Smooth muscle cell (in vitro differentiated cells): ENCODE results near the gene CRTAP. TPM values are rescaled to one million over a fixed set of nuclear protein-coding genes. Genes with fewer than 3 reads are reported as not detected.
"Not testable (repeated sequence)": the region's sequence is repeated elsewhere in the genome, so short reads cannot be mapped to it uniquely, and the experiment has no call there.

ENCODE experiments used
- DNase-seq: peaks from one replicate; lab custom pipeline; 2025; ENCODE audit not compliant: unreplicated experiment; lab: John Stamatoyannopoulos, UW
- H2AFZ ChIP-seq: fragments of 200-600 bp; sonication (generic); 2 replicates; pipeline ENCODE4 v1.6.0; 2016; ENCODE audit warnings: antibody characterized with exemption, low read depth, mild to moderate bottlenecking
- H3F3A ChIP-seq: fragments of 200-600 bp; sonication (generic); 2 replicates; pipeline ENCODE4 v1.6.0; 2017; ENCODE audit warnings: antibody characterized with exemption, low read depth
- H3K27ac ChIP-seq: fragments of 200-600 bp; sonication (generic); 2 replicates; pipeline ENCODE4 v1.5.1; 2016; ENCODE audit warnings: low read depth, mild to moderate bottlenecking
- H3K27me3 ChIP-seq: fragments of 200-600 bp; sonication (generic); 2 replicates; pipeline ENCODE4 v1.6.1; 2016; ENCODE audit warnings: low read depth, mild to moderate bottlenecking
- H3K36me3 ChIP-seq: fragments of 200-600 bp; sonication (generic); 2 replicates; pipeline ENCODE4 v1.5.1; 2016; ENCODE audit warnings: low read depth
- H3K4me1 ChIP-seq: fragments of 200-600 bp; sonication (generic); 2 replicates; pipeline ENCODE4 v1.5.1; 2016; ENCODE audit warnings: low read depth
- H3K4me2 ChIP-seq: fragments of 200-600 bp; sonication (generic); 2 replicates; pipeline ENCODE4 v1.6.0; 2016; ENCODE audit warnings: mild to moderate bottlenecking
- H3K4me3 ChIP-seq: fragments of 200-600 bp; sonication (generic); 2 replicates; pipeline ENCODE4 v1.5.1; 2016; ENCODE audit warnings: mild to moderate bottlenecking
- H3K79me2 ChIP-seq: fragments of 200-600 bp; sonication (generic); 2 replicates; pipeline ENCODE4 v1.6.0; 2016; ENCODE audit warnings: low read depth, mild to moderate bottlenecking
- H3K9ac ChIP-seq: fragments of 200-600 bp; sonication (generic); 2 replicates; pipeline ENCODE4 v1.6.0; 2016; ENCODE audit warnings: low read depth
- H3K9me3 ChIP-seq: fragments of 200-600 bp; sonication (generic); replicated peaks from 2 replicates; pipeline ENCODE4 v1.5.1; 2016; ENCODE audit warnings: low read depth
- H4K20me1 ChIP-seq: fragments of 200-600 bp; sonication (generic); 2 replicates; pipeline ENCODE4 v1.6.0; 2016; ENCODE audit warnings: low read depth
- WGBS: methylation state at CpG from one replicate; pipeline ENCODE4 v1.1.7; 2016; ENCODE audit warnings: low lambda C conversion rate; 5-methylcytosine and 5-hydroxymethylcytosine counted together
- polyA plus RNA-seq: library from polyadenylated mRNA; unstranded; fragments of >200 nt; fragmentation: Nextera tagmentation; extraction: Ambion mirVana; gene quantifications from 2 replicates; pipeline ENCODE4 v1.2.1, GENCODE V29; 2016
- total RNA-seq: library from RNA; depleted of rRNA; stranded (reverse); fragments of >200 nt; gene quantifications from 2 replicates; pipeline ENCODE4 v1.2.3, GENCODE V29; 2014
- TF ChIP-seq, protein P1 (sequence below): fragments of 200-600 bp; sonication (generic); IDR thresholded peaks from 2 replicates; pipeline ENCODE4 v1.5.1; 2017; ENCODE audit warnings: borderline replicate concordance, mild to moderate bottlenecking, antibody characterized with exemption; ENCODE audit not compliant: insufficient read depth, poor library complexity, severe bottlenecking

Gene CRTAP
- total and polyA plus RNA-seq, 2 experiments from 2014 or later = 195 to 206 TPM

DNA sequence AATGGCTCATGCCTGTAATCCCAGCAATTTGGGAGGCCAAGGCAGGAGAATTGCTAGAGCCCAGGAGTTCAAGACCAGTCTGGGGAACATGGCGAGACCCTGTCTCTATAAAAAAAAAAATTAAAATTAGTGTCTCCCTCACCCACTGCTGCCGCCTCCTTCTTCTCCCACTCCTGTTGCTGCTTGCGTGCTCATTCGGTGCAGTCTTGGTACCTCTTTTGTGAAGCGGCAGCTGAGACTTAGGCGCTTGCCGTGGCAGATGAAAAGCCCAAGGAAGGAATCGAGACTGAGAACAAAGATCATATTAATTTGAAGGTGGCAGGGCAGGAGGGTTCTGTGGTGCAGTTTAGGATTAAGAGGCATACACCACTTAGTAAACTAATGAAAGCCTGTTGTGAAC is 36.9 kb upstream of the CRTAP start:
- Histone ChIP-seq H4K20me1 (peaks cover 66% of the 10 kb centered on the region), H3K27me3 (no peaks in the 10 kb centered on the region), H3K9ac (no peak overlapping the region), H3K4me2 (no peak overlapping the region), H3K9me3 (no peaks in the 10 kb centered on the region), H2AFZ (no peak overlapping the region), H3K79me2 (no peaks in the 10 kb centered on the region), H3K36me3 (no peaks in the 10 kb centered on the region), H3K4me1 (no peaks in the 10 kb centered on the region), H3F3A (no peaks in the 10 kb centered on the region), H3K27ac (no peak overlapping the region), H3K4me3 (no peak overlapping the region)
- DNase-seq = no peak
- TF ChIP-seq, protein P1, sequence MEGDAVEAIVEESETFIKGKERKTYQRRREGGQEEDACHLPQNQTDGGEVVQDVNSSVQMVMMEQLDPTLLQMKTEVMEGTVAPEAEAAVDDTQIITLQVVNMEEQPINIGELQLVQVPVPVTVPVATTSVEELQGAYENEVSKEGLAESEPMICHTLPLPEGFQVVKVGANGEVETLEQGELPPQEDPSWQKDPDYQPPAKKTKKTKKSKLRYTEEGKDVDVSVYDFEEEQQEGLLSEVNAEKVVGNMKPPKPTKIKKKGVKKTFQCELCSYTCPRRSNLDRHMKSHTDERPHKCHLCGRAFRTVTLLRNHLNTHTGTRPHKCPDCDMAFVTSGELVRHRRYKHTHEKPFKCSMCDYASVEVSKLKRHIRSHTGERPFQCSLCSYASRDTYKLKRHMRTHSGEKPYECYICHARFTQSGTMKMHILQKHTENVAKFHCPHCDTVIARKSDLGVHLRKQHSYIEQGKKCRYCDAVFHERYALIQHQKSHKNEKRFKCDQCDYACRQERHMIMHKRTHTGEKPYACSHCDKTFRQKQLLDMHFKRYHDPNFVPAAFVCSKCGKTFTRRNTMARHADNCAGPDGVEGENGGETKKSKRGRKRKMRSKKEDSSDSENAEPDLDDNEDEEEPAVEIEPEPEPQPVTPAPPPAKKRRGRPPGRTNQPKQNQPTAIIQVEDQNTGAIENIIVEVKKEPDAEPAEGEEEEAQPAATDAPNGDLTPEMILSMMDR = no peak
- WGBS = 92% methylated on average over 8 of the region's 8 CpGs

DNA sequence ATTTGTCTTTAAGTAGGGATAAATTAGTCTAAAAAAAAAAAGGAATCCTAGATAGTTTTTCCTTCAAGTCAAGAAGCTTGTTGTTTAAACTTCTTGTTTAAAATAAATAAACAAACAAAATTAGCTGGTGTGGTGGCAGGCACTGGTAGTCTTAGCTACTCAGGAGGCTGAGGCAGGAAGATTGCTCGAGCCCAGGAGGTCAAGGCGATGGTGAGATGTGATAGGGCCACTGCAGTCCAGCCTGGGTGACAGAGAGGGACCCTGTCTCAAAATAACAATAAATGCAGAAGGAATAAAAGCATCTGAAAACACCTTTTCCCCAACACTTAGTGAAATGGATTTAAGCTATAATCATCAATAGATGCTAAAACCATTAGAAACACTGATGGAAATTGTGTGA is 35.8 kb upstream of the CRTAP start:
- Histone ChIP-seq H3K4me3 (no peak overlapping the region), H3F3A (no peaks in the 10 kb centered on the region), H3K27ac (no peak overlapping the region), H3K79me2 (no peaks in the 10 kb centered on the region), H3K4me2 (no peak overlapping the region), H4K20me1 (peaks cover 70% of the 10 kb centered on the region), H3K9me3 (no peaks in the 10 kb centered on the region), H2AFZ (no peak overlapping the region), H3K4me1 (no peaks in the 10 kb centered on the region), H3K9ac (no peak overlapping the region), H3K36me3 (no peaks in the 10 kb centered on the region), H3K27me3 (no peaks in the 10 kb centered on the region)
- WGBS = 98% methylated on average over 2 of the region's 2 CpGs
- no peak for DNase-seq
- TF ChIP-seq, protein P1 = no peak

DNA sequence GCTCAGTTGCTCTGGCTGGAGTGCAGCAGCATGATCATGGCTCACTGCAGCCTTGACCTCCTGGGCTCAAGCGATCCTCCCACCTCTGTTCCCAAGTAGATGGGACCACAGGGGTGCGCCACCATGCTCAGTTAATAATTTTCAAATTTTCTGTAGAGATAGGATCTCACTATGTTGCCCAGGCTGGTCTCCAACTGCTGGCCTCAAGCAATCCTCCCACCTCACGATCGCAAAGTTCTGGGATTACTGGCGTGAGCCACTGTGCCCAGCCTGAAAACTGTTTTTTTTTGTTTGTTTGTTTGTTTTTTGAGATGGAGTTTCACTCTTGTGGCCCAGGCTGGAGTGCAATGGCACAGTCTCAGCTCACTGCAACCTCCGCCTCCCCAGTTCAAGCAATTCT is 34.0 kb upstream of the CRTAP start:
- not testable (repeated sequence) for H3K79me2 ChIP-seq, H3K4me1 ChIP-seq, DNase-seq, H3K4me3 ChIP-seq, H3K9me3 ChIP-seq, H2AFZ ChIP-seq, H3K9ac ChIP-seq, H3F3A ChIP-seq, H3K27ac ChIP-seq, H3K27me3 ChIP-seq, H3K4me2 ChIP-seq, H3K36me3 ChIP-seq
- WGBS = 100% methylated on average over 6 of the region's 6 CpGs
- peaks cover 65% of the 10 kb centered on the region for H4K20me1 ChIP-seq

DNA sequence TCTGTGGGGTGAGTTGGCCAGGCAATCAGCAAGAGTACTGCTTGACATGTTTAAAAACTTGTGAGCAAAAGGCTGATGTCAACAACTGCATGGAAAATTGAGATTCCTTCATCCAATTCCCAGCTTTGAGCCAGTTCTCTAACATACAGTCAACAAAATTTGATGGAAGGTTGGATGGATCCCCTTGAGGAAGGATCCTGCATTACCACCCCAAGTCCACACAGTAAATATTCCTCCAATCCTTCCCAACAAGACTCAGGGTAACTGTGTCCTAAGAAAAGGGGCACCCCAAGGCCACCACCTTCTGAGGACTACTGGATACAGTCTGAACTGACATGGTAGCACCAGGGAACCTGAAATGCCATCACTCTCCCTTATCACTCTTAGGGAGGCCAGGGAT is 32.0 kb upstream of the CRTAP start:
- no peak for DNase-seq
- Histone ChIP-seq H2AFZ (no peak overlapping the region), H3K4me1 (peaks cover 3% of the 10 kb centered on the region), H3K9me3 (no peaks in the 10 kb centered on the region), H3F3A (no peaks in the 10 kb centered on the region), H3K4me2 (no peak overlapping the region), H3K36me3 (no peaks in the 10 kb centered on the region), H4K20me1 (peaks cover 80% of the 10 kb centered on the region), H3K27me3 (no peaks in the 10 kb centered on the region), H3K27ac (no peak overlapping the region), H3K4me3 (no peak overlapping the region), H3K79me2 (peaks cover 18% of the 10 kb centered on the region), H3K9ac (no peak overlapping the region)
- TF ChIP-seq, protein P1 = no peak
